GM18502 (cell line): ENCODE data around the gene ANKRD39.
A peak's percentile ranks its signal among the peaks of the same experiment; 100 is the strongest.

Experiments used
- ATAC-seq: cut with Tn5 transposase; IDR thresholded peaks from one replicate; pipeline ENCODE4 v1.9.1; 2021; ENCODE audit warnings: mild to moderate bottlenecking; ENCODE audit not compliant: unreplicated experiment, poor library complexity

ANKRD39 gene

DNA sequence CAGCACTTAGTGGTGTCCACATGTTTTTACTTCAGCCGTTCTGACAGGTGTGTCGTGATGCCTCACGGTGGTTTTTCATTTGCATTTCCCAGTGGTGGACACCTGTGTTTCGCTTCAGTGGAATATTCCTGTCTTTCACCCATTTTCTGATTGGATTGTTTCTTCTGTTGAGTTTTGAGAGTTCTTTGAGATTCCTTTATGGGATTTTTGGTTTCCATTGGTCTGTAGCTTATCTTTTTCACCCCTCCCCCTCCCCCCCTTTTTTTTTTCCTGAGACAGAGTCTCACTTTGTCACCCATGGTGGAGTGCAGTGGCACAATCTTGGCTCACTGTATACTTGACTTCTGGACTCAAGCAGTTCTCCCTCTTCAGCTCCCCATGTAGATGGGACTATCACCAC is 22.0 kb downstream of the ANKRD39 start:
- no peak for ATAC-seq

DNA sequence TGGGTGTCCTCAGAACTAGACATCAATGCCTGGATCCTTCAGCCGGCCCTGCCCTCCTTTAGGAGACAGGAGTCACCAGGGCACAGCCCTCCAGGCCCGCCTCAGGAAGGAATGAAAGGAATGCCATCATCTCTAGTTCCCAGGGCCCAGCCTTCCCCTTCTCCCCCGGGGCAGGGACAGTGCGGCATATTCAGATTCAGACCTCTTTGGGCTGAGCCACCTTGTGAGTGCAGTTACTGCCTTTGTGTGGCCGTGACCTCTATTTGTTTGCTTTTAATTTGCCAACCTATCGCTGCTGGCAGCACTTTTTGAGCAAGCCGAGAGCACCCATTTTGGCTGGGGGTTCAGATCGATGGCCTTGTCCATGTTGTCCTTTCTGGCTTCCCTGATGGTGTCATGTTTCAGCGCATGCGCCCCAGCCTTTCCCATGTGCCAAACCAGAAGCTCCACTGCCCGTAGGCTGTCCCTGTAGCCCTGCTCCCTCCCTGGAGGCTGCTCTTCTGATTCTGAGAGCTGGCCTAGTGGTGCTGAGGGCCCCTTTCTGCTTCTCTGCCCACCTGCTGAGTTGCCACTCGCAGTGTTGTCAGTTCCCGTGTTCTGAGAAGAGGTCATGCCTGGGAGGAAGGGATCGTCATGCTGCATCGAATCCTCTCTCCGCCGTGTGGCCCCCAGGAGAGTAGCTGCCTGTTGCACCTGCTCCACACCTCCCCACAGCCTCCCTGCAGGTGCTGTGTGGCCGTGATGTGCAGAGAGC is 24.9 kb downstream of the ANKRD39 start:
- no peak for ATAC-seq

DNA sequence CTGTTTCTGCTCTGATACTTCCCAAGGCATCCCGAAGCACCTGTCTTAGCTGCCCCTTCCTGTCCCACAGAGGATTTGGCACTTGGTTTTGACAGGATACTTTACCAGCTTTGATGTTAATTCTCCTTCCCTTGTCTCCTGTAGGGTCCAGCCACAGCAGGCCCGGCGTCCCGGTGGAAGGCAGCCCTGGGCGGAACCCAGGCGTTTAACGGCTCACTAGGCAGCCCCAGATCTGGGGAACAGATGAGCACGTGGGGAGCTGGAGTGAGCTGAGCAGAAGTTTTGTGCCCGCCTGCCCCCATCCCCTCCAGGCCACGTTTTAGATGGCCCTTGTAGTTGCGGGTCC is 25.4 kb downstream of the ANKRD39 start:
- ATAC-seq = no peak

DNA sequence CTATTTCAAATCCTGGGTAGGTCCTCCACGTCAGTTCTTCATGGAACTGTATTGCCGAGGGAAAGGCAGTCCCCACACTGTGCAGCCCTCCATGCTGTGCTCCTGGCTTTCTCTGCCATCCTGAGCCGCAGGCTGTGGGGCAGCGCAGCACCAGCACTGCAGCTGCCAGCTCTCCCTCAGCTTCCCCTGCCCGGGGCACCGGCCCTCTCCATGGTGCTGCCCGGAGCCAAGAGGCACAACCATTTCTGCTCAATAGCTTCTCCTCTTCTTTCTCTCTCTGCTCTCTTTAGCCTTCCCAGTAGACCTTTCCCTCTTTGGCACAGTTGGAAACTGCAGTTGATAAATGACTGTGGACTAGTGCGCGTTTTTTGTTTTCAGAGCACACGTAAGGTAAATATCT is 26.1 kb downstream of the ANKRD39 start:
- no peak for ATAC-seq

DNA sequence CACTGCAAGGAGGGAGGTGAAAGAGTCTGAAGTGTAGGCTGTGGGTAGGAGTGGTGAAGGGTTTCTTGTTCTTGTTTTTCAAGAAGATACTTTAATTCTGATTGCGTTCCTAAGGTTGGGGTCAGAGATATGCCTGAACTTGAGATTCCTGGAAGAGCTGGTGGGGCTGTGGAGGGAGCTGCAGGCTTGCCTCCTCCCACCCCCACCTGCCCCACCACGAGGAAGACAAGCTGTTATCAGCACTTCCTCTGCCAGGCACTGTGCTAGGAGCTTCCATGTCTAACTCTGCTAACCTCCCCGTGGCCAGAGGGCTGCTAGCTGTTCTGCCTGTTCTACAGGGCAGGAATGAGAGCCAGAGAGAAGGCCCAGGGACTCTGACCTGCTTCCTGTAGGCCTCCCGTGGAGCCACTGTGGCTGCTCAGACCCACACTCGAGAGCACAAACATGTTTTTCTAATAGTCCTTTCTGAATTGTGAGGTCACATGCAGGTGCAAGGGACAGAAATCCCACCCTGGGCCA is 27.7 kb downstream of the ANKRD39 start:
- ATAC-seq = no peak

DNA sequence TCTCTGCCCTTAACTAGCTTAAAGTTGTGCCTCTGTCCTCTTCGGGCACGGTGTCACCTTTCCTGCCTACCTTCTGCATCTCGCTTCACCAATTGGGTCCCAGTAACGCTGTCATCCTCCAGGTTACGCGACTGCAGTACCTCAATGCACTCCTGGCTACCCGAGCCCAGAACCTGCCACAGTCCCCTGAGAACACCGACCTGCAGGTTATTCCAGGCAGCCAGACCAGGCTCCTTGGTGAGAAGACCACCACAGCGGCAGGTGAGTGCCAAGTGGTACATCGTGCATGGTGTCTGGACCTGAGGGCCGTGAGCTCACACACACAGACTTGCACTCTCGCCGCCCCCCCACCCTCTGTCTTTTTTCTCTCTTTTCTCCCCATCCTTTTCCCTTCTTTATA is 28.9 kb downstream of the ANKRD39 start:
- ATAC-seq = no peak

DNA sequence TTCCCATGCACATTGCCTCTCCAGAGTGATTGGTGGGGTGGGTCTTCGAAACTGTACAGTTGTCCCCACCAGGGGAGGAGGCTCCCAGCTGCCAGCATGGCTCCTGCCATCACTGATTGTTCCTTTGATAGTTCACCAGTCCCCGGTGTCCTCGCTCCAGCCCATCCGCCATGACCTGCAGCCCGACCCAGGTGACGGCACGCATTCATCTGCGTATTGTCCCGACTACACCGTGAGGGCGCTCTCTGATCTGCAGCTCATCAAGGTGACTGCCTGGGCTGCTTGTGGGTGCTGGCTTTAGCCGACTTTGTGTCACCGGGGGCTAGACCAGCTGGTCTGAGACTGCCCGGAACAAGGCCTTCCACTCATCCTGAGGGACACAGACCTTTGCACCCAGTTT is 29.4 kb downstream of the ANKRD39 start:
- ATAC-seq = no peak

DNA sequence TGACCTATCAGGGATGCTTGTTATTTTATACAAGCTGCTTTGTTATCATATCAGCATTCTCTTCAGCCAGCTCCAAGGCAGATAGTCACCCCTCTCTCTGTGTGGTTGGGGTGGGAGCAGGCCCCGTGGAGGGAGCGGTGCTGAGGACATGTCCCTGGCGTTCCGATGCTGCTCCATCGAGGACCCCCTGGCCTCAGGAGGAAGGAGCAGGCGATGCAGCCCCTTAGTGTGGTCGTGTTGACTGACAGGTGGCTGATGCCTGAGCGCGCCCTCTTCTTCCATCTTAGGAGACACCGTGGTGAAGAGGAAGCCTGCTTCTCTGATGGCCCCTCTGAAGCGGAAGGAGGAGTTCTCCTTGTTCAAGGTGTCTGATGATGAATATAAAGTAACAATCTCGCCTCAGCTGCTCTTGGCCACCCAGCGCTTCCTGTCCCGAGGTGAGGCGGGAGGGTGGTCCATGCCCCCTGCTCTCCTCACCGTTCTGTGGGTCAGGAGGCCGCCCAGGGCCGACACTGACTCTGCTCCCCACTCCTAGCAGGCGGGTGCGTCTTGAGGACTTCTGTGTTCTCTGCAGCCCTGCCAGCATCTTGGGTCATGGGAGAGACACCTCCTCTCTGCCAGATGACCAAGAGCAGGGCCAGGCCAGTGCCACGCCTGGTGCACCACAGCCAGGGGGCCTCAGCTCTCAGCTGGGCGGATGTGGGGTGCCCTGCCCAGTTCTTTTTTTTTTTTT is 31.1 kb downstream of the ANKRD39 start:
- ATAC-seq = no peak

DNA sequence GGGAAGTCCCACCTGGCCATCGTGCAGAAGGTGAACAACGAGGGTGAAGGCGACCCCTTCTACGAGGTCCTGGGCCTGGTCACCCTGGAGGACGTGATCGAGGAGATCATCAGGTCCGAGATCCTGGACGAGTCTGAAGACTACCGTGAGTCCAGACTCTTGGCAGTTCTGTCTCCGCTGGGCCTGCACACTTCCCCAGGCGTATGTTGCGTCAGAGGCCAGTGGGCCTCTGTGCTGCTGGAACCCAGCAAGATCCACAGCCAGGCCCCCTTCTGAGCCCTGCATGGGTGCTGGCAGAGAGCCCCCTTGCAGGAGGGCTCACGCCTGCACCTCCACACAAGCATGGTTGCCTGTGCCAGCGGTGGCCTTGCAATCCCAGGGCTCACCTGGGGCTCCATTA is 32.8 kb downstream of the ANKRD39 start:
- ATAC-seq = no peak

DNA sequence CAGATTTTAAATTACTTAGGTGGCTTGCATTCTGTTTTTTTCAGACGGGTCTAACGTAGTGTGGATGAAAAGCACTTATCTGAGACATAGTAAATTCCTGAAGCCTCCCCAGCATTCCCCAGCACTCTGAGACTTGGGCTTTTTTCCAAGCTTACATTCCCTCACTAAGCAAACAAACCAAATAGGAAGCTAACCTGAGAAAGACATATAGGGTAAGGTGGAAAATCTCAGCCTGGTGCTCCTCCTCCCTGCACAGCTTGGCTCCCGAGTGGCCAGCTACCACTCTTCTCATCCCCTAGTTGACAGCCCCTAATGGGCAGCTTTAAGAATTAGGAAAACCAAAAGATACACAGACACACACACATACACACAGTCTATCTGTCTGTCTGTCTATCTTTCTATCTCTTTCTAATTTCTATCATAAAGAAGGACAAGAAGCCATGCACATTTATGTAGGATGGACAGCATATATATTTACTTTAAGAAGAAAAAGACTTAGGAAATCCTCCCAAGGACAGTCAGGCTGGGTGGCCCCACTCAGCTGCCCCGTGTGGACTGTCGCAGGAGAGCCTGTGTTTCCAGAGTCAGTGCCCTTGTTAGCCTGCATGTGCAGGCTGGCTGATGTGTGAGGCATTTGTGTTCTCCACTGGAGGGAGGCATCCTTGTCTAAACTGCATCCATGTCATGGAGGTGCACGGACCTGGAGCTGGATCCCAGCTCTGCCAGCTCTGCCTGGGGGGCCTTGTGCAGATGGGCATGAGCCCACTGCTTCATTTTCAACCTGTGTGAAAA is 33.5 kb downstream of the ANKRD39 start:
- no peak for ATAC-seq

DNA sequence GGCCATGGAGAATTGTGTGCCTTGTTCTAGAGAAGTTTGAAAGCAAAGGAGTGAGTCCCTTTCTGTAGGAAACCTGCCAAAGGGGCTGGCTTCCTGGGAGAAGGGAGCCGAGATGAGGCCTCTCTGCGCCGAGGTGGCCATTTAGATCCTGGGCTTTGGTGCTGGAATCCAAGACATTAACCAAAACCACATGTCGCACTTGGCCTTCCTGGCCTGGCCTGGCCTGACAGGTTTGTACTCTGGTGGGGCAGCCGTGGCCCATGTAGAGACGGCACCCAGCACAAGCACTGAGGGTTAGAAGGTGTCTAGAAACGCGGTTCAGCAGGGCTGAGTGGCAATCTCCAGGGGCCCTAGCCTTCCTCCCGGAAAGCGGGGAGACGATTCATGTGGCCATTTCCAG is 34.6 kb downstream of the ANKRD39 start:
- ATAC-seq = no peak

DNA sequence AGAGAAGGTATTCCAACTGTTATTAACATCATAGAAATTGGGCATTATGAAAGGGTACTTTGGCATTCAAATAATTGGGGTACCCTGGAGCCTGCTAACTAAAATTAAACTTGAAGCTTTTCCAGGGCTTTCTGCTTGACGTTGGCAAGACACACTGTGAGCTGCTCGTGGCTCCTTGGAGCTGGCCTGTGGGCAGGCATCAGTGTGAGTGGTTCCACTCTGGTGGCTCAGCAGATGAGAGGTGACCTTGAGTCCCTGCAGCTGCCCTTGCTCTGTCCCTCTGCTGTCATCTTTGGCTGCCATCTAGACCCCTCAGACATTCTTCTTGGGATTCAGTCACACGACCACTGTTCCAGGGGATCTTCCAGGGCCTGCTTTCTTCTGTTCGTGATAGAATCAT is 35.0 kb downstream of the ANKRD39 start:
- no peak for ATAC-seq

DNA sequence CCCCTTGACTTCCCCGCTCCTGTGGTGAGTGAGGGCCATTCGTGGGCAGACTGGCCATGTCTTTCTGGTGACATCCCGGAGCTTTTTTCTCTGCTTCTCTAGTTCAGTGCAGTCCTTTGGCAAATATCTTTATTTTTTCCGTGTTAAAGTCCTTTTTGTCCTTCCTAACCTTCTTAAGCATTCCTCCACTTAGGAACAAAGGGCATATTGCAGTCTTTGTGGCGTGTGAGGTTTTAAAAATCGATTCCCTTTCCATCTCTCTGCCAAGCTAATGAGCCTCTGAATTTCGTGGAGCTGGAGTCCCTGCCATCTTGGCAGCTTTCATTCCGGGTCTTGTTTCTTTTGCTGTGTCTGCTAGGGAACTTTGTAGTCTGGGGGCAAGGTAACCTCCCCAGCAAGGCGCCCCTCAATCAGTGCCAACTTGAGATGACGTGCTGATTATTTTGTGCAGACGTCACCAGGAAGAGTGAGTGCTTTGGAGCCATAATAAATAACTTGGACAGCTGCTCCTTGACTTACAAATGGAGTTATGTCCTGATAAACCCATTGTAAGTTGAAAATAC is 36.6 kb downstream of the ANKRD39 start:
- no peak for ATAC-seq

DNA sequence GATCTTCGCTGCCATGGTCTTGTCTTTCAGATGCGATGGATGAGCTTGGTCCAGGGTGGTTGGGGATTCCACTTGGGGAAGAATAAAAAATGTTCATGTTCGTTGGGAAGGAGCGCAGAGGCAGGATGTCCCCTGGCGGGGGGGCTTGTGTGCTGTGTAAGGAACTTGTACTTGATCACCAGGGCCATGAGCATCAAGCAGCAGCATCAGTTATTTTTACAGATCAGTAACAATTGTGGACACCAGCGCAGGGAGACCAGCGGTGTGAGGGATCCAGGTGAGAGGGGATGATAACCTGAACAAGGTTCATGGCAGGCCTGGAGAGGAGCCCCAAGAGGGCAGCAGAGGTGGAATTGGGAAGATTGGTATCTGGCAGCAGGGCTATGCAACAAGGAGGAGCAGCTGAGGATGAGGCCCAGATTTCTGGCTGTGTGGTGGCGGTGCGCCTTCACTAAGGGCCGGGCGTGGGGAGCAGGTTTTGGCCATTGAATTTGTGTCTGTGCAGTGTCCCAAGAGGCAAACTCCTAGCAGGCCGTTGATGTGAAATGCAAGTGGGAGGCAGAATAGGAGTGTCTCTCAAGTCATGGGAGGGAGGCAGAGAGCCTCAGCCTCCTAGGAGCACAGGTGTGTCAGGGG is 37.8 kb downstream of the ANKRD39 start:
- ATAC-seq = no peak

DNA sequence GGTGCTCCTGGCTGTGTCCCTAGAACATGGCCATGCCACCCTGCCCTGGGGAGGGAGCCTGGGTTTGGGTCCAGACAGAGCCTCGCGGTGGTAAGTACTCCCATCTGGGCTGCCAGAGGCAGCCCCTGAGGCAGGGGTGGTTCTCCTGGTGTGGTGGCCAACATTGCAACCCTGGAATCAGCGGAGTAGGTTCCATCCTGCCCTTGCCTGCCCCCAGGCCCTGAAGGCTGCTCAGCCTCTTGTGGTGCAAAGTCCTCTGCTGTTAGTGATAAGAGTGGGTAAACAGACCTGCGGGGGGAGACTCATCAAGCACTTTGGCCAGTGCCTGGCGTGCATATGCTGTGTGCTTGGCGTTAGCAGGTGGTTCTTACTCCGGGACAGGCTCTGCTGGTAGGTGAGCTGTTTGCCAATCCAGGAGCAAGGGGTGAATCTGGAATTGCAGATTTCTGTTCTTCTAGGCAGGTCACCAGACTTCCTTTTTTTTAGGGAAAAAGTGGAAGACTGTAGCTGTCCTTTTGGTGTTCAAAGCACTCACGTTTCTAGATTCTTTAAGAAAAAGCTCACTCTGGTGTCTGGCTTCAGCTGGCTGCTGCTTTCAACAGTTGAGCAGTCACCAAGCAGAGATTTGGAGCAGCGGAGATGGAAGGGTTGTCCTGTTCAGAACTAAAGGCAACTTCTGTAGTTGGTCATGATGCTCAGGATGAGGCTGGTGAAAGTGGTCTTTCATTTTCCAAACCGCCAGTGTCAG is 38.5 kb downstream of the ANKRD39 start:
- ATAC-seq = no peak

DNA sequence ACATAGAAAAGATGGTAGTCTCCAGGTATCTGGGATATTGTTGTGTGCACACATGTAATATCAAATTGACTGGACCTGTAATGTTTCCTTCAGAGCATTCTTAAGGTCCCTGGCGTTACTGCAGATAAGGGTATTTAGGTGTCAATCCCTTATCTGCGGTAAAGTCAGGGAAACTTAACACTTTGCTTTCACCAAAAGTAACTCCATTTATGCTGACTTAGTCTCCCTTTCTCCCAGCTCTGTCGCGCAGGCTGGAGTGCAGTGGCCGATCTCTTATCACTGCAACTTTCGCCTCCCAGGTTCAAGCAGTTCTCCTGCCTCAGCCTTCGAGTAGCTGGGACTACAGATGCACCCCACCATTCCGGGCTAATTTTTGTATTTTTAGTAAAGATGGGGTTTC is 39.9 kb downstream of the ANKRD39 start:
- no peak for ATAC-seq

DNA sequence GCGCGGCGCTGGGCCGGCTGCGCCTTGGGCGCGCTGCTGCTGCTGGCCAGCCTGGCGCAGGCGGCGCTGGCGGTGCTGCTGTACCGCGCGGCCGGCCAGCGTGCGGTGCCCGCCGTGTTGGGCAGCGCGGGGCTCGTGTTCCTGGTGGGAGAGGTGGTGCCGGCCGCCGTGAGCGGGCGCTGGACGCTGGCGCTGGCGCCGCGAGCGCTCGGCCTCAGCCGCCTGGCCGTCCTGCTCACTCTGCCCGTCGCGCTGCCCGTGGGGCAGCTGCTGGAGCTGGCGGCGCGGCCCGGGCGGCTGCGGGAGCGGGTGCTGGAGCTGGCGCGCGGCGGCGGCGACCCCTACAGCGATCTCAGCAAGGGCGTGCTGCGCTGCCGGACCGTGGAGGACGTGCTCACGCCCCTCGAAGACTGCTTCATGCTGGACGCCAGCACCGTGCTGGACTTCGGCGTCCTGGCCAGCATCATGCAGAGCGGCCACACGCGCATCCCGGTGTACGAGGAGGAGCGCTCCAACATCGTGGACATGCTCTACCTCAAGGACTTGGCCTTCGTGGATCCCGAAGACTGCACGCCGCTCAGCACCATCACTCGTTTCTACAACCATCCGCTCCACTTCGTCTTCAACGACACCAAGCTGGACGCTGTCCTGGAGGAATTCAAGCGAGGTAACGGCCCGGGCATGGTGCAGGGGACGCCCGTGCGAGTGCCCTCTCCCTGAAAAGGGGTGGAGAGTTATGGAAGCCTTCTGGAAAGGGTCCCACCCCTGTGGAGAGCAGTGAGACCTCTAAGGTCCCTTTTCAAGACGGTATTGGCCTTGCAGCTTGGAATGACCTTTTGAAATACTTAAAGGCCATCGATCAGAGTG is 40.7 kb downstream of the ANKRD39 start:
- ATAC-seq = peak; percentile 0

DNA sequence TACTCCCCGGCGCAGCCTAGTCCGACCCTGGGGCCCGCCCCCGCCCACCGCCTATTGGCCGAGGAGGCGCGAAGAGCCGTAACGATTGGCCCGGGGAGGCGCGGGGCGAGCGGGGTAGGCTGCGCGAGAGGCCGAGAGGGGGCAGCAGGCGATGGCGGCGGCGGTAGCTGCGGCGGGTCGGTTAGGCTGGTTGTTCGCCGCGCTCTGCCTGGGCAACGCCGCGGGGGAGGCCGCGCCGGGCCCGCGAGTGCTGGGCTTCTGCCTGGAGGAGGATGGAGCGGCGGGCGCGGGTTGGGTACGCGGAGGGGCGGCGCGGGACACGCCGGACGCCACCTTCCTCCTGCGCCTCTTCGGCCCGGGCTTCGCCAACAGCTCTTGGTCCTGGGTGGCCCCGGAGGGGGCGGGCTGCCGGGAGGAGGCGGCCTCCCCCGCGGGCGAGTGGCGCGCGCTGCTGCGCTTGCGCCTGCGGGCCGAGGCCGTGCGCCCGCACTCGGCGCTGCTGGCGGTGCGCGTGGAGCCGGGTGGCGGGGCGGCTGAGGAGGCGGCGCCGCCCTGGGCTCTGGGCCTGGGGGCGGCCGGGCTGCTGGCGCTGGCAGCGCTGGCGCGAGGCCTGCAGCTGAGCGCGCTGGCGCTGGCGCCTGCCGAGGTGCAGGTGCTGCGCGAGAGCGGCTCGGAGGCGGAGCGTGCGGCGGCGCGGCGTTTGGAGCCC is 41.5 kb downstream of the ANKRD39 start, which contains the start of gene CNNM3:
CNNM3 (plus strand) TSS at position 142 of the 709 bp plus-strand sequence; CDS start at position 152, 10 bp downstream.
- peak; percentile 90 for ATAC-seq
